Lung (tissue), 12 donors: ENCODE results near the gene DYNC1I2. TPM values are rescaled to one million over a fixed set of nuclear protein-coding genes. Genes with fewer than 3 reads are reported as not detected.

Source experiments
- ATAC-seq: fragments of 200-7000 bp; cut with Tn5 transposase; one replicate; pipeline ENCODE4 v1.9.1; 2020; ENCODE audit warnings: moderate number of reproducible peaks; ENCODE audit not compliant: insufficient read depth, low FRiP score
- DNase-seq, 3 donors: peaks; one replicate each; pipeline ENCODE4 v3.0.0-alpha.2; 2013 to 2017
- H3K27ac ChIP-seq, 2 donors: one replicate each; pipeline ENCODE4 v1.5.1; 2013; ENCODE audit warnings: mild to moderate bottlenecking in 2 of 2, moderate library complexity in 2 of 2, control low read depth in 1 of 2, inconsistent platforms in 1 of 2, low read depth in 1 of 2, low read length in 1 of 2
- H3K27me3 ChIP-seq, 3 donors: one replicate each; pipeline ENCODE4 v1.5.1; 2013; ENCODE audit warnings: low read length in 2 of 3; ENCODE audit not compliant: control insufficient read depth in 3 of 3, insufficient read depth in 3 of 3
- H3K36me3 ChIP-seq, 4 donors: one replicate each; pipeline ENCODE4 v1.5.1; 2013; ENCODE audit warnings: low read length in 4 of 4, mild to moderate bottlenecking in 1 of 4, moderate library complexity in 1 of 4; ENCODE audit not compliant: control insufficient read depth in 4 of 4, insufficient read depth in 4 of 4
- H3K4me1 ChIP-seq, 5 donors: one replicate each; pipeline ENCODE4 v1.5.1; 2013; ENCODE audit warnings: low read length in 5 of 5, mild to moderate bottlenecking in 2 of 5, moderate library complexity in 1 of 5; ENCODE audit not compliant: control insufficient read depth in 5 of 5, insufficient read depth in 5 of 5
- H3K4me3 ChIP-seq: one replicate; pipeline ENCODE4 v1.5.1; 2013; ENCODE audit warnings: mild to moderate bottlenecking, control low read depth, moderate library complexity
- H3K9ac ChIP-seq, 2 donors: one replicate each; pipeline ENCODE4 v1.5.1; 2013; ENCODE audit warnings: low read length in 2 of 2, control low read depth in 1 of 2; ENCODE audit not compliant: insufficient read depth in 1 of 2
- H3K9me3 ChIP-seq, 4 donors: one replicate each; pipeline ENCODE4 v1.5.1; 2013; ENCODE audit warnings: low read length in 3 of 4, mild to moderate bottlenecking in 1 of 4, moderate library complexity in 1 of 4; ENCODE audit not compliant: control insufficient read depth in 4 of 4, insufficient read depth in 3 of 4
- WGBS, 2 donors: extraction: QIAGEN DNeasy Blood & Tissue Kit; methylation state at CpG; one replicate each; pipeline ENCODE4 v1.1.7; 2013; 5-methylcytosine and 5-hydroxymethylcytosine counted together
- polyA plus RNA-seq, 2 donors: library from polyadenylated mRNA; stranded (reverse); fragments of 200-250 nt; gene quantifications; one replicate each; pipeline ENCODE4 v1.2.1, GENCODE V29; 2013
- total RNA-seq, 2 donors: library from RNA; depleted of rRNA in 1 of 2; stranded (reverse); fragments of >200 nt in 1 of 2; gene quantifications; one replicate each; pipeline ENCODE4 v1.2.1, GENCODE V29; 2014 to 2021
- TF ChIP-seq, protein P1 (sequence below): IDR thresholded peaks from 2 replicates; pipeline ENCODE4 v1.5.1; 2012; ENCODE audit warnings: mild to moderate bottlenecking; ENCODE audit errors: control extremely low read depth, extremely low read depth
- donor health status: control.
- donor health status: control.
- donor health status: Bipolar disorder and iron deficiency.
- donor health status: healthy.
- donor health status: DM: yes; HTN: yes; CAD: no.

DYNC1I2 gene
- total and polyA plus RNA-seq, 4 donors: 47.1 to 190 (median 72.2) TPM

DNA sequence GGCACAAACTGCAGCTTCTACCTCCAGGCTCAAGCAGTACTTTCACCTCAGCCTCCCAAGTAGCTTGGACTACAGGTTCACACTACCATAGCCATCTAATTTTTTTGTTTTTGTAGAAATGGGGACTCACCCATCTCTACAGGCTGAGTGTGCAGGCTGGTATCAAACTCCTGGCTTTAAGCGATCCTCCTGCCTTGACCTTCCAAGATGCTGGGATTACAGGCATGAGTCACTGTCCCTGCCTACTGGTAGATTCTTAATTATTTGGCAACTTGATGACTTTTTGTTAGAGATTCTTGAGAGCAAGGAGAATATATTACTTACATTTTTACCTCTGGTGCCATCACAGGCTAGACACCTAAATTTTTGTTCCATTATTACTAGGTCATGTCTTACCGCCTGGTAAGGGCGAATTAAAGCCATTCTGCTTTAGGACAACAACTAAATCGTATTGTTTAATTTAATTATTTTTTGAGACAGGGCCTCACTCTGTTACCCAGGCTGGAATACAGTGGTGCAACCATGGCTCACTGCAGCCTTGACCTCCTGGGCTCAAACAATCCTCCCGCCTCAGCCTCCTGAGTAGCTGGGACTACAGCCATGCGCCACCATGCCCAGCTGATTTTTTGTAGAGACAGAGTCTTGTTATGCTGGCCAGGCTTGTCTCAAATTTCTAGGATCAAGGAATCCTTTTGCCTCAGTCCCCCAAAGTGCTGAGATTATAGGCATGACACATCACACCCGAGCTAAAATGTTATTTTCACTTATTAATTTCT is 15.7 kb downstream of the DYNC1I2 start:
- DNase-seq (no peak), ATAC-seq (no peak)
- H3K4me3 ChIP-seq: no peak overlapping the region
- peaks cover 0 to 19% (median 5%) of the 10 kb centered on the region in 4 donors for H3K36me3 ChIP-seq
- no peak overlapping the region for H3K27ac ChIP-seq
- no peak overlapping the region for H3K9ac ChIP-seq
- TF ChIP-seq, protein P1, sequence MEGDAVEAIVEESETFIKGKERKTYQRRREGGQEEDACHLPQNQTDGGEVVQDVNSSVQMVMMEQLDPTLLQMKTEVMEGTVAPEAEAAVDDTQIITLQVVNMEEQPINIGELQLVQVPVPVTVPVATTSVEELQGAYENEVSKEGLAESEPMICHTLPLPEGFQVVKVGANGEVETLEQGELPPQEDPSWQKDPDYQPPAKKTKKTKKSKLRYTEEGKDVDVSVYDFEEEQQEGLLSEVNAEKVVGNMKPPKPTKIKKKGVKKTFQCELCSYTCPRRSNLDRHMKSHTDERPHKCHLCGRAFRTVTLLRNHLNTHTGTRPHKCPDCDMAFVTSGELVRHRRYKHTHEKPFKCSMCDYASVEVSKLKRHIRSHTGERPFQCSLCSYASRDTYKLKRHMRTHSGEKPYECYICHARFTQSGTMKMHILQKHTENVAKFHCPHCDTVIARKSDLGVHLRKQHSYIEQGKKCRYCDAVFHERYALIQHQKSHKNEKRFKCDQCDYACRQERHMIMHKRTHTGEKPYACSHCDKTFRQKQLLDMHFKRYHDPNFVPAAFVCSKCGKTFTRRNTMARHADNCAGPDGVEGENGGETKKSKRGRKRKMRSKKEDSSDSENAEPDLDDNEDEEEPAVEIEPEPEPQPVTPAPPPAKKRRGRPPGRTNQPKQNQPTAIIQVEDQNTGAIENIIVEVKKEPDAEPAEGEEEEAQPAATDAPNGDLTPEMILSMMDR: no peak
- 93 to 94% methylated on average over 7 of the region's 7 CpGs for WGBS, 2 donors
- no peaks in the 10 kb centered on the region for H3K27me3 ChIP-seq
- no peaks in the 10 kb centered on the region for H3K9me3 ChIP-seq
- H3K4me1 ChIP-seq: peaks cover 0 to 12% (median 3%) of the 10 kb centered on the region in 5 donors

DNA sequence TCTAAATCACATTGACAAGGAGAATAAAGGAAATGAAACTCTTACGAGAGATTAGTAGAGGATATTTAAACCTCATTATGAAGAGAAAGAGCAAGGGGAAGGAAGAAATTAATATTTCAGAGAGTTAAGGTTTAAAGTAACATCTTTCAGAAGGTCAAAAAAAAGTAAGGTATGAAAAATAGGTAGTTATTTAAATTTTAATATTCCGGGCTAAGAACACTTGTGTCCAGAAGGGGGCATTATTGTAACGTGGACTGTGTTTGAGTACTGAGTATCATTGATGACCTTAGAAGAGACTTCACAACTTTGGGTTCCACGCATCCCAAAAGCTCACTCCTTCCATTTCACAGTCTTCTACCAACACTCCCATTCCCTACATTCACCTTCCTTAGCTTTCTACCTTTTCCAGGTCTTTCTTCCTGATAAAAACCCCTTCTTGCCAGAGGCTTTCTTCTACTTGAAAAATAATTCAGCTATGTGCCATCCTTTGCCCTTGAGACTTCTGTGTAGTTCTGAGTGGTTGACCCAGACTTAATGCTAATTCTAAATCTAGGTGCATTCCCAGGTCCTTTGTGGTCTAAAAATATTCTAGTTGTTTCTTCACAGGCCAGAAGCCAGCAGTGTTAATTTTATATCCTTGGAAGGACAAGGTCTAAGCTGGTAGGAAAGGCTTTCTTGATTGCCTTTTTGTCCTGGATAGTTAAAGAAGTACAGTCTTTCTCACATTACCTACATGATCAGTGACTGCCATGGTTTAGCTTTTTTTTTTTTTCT is 16.5 kb downstream of the DYNC1I2 start:
- WGBS, 2 donors: 60 to 62% methylated on average over 4 of the region's 4 CpGs
- Histone ChIP-seq H3K27ac (no peak overlapping the region), H3K4me3 (no peak overlapping the region), H3K9me3 (no peaks in the 10 kb centered on the region), H3K36me3 (peaks cover 0 to 14% (median 6%) of the 10 kb centered on the region in 4 donors), H3K4me1 (peaks cover 0 to 12% (median 3%) of the 10 kb centered on the region in 5 donors), H3K9ac (peak overlapping the region in 1 of 2 donors; percentile 16), H3K27me3 (no peaks in the 10 kb centered on the region)
- ATAC-seq: no peak
- peak in 1 of 3 donors; percentile 38 for DNase-seq
- TF ChIP-seq, protein P1: peak; percentile 3

DNA sequence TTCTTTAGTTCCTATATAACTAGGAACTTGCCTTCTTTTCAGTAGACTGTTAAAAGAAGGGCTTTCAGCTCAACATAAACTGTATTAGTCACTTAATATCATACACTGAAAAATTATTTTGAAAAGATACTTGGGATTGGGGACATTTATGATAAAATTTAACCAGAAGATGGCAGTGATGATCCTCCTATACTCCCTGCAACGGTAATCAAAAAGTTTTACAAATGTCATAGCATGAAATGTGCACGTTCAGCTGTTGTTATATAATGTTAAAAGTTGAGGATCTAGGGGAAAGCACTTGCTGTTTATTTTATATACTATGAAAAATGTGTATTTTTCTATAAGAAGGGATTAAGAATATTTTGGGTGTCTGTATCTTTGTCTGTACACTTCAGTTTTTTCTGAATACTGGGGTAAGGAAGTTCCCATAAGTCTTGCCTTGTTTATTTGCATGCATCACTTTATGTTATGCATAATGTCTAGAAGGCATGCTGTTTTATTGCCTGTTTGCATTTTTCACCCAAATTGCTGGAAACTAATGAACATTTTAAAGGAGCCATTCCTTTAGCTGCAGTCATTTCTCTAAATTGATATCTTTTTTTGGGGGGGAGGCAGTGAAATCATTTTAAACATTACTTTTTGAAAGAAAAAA is 19.0 kb downstream of the DYNC1I2 start:
- DNase-seq (peak in 2 of 3 donors; percentile 44 to 53), ATAC-seq (no peak)
- no peaks in the 10 kb centered on the region for H3K9me3 ChIP-seq
- H3K4me1 ChIP-seq: peaks cover 0 to 12% (median 3%) of the 10 kb centered on the region in 5 donors
- H3K9ac ChIP-seq: no peak overlapping the region
- H3K27me3 ChIP-seq: no peaks in the 10 kb centered on the region
- peaks cover 3 to 18% (median 4%) of the 10 kb centered on the region in 4 donors for H3K36me3 ChIP-seq
- TF ChIP-seq, protein P1: no peak
- H3K4me3 ChIP-seq: no peak overlapping the region
- WGBS, 2 donors: 16 to 28% methylated on average over 2 of the region's 2 CpGs
- H3K27ac ChIP-seq: no peak overlapping the region
